HG03175 (cell line): Measurements from ENCODE around the gene LRRC37A3.
"Not testable (repeated sequence)": the region's sequence is repeated elsewhere in the genome, so short reads cannot be mapped to it uniquely, and the experiment has no call there.

ENCODE experiments used
- ATAC-seq: cut with Tn5 transposase; IDR thresholded peaks from one replicate; pipeline ENCODE4 v1.9.1; 2021; ENCODE audit warnings: mild to moderate bottlenecking, moderate library complexity; ENCODE audit not compliant: unreplicated experiment

The LRRC37A3 gene

DNA sequence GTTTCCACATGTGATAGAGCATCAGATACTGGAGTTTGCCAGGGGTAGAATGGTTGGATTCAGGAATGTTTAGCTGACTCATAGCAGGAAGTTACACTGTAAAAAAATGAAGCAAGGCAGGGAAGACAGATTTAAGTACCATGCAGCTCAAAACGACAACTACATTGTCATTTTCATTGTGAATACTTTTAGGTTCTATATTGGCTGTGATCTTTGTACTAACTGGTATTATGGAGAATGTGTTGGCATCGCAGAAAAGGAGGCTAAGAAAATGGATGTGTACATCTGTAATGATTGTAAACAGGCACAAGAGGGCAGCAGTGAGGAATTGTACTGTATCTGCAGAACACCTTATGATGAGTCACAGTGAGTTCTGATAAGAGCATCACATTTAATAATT lies 8.2 kb upstream of the LRRC37A3 start:
- peak; percentile 70 for ATAC-seq

DNA sequence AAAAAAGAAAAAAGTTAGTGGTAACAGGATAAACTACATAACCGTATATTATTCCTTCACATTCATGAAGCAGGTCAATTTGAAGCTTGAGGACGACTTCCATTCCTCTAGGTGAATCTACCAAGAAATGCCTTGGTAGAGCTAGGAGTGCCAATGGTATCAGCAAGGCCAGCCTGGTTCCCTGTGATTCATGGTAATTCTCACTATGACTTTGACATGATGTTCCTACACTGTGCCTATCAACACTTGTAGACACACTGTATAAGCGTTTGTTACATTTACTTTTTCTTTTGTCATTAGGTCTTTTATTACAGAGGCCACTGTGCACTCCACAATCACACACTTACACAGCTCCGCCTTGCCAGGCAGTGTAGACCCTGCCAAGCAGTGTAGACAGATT lies 7.2 kb upstream of the LRRC37A3 start:
- ATAC-seq, result not testable (repeated sequence)

DNA sequence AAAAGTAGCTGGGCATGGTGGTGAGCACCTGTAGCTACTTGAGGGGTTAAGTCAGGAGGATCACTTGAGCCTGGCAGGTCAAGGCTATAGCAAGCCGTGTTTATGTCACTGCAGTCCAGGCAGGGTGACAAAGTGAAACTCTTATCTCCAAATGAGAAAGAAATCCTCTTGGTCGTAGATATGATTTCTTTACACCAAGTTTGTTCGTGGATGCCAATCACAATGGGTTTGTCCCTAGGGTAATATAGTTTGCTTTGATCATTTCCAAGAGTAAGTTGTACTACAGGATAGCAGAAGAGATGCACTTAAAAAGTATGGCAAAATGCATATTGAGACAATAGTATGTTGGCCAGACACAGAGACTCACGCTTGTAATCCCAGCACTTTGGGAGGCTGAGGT lies 6.0 kb upstream of the LRRC37A3 start:
- ATAC-seq, result not testable (repeated sequence)

DNA sequence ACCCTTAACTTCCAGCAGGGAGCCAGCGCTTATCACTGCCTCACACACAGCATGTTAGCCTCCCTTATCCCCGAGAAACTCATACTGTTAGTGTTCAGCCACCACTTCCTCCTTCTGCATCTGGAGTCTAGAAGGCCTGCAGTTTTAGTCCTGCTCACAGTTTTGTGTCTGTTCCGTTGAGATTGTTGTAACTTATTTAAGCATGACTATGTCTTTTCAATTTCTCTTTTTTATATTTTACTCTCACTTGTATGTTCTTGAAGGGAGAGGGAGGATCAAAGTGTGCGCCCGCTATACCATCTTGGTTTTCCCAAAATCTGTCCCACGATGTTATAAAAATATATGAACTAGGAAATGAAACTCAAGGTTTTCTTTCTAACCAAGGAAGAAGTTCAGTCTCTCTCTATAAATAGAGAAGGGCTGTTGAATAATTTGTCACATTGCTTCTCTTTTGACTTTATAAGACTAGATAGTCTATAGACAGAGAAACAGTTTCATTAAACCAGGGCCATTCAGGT lies 3.8 kb upstream of the LRRC37A3 start:
- ATAC-seq, result peak; percentile 27

DNA sequence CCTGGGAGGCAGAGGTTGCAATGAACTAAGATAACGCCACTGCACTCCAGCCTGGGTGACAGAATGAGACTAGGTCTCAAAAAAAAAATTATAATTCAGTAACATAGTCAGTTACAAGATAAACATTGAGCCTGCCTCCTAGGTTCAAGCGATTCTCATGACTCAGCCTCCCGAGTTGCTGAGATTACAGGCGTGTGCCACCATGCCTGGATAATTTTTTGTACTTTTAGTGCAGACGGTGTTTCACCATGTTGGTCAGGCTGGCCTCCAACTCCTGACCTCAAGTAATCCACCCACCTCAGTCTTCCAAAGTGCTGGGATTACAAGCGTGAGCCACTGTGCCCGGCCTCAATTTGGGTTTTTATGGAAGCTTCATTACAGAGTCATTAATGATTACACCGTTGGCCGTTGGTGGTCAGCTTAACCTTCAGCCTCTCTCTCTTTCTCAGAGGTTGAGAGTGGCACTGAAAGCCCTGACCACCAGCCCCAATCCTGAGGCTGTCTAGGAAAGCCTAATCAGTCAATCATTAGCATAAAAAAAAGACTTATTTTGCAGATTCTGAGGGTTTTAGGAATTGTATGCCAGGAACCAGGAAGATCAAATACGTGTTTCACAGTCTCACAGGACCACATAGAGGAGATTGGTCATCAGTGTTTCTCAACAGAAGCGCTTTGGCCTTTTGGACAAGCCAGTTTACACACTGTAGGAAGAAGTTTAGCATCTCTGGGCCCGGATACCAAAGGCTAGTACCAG lies 1.3 kb upstream of the LRRC37A3 start:
- ATAC-seq, result no peak

DNA sequence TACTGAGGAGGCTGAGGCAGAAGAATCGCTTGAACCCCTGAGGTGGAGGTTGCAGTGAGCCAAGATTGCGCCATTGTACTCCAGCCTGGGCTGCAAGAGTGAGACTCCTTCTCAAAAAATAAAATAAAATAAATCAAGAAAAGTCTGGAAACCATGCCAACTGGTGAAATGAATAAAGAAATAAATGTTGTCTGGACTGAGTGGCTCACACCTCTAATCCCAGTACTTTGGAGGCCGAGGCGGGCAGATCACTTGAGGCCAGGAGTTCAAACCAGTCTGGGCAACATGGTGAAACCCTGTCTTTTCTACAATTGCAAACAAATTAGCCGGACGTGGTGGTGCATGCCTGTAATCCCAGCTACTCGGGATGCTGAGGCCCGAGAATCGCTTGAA lies 744 bp upstream of the LRRC37A3 start:
- ATAC-seq, result no peak

DNA sequence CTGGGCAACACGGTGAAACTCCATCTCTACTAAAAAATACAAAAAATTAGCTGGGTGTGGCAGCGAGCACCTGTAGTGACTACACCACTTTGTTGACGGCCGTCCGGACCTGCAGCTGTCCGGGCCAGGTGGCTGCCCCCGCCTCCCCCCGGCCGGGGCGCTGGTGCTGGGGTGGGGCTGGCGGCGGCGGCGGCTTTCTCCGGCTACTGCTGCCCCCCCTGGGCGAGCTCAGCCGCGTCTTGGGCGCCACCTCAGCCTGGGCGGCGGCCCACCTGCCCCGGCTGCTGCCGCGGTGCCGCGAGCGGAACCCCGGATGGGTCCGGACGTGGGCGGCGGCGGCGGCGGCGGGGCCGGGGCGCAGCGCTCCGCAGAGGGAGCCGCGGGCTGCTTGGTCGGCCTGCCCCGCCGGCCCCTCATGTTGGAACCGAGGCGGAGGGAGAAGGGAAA lies 413 bp downstream of the LRRC37A3 start:
- ATAC-seq, result peak; percentile 55

DNA sequence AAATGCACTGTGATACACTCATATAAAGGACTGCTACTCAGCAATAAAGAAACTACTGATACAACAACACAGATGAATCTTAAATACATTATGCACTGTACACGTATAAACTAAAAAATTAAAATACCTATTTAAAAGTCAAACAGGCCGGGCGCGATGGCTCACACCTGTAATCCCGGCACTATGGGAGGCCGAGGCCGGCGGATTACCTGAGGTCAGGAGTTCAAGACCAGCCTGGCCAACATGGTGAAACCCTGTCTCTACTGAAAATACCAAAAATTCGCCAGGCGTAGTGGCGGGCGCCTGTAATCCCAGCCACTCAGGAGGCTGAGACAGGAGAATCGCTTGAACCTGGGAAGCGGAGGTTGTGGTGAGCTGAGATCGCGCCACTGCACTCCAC lies 1.7 kb downstream of the LRRC37A3 start:
- ATAC-seq, result not testable (repeated sequence)

DNA sequence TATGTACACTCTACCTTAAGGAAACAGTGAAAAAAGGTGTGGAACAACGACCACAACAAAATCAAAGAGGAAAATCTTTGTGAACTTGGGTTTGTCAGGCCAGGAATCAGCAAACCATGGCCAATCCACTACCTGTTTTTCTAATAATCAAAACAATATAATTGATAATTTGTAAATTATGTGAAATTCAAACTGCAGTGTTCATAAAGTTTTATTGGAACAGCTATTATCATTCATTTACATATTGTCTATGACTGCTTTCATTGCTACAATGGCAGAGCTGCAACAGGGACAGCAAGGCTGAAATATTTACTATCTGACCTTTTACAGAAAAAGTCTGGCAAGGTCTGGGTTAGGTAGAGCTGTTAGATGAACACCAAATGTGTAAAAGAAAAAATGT lies 4.0 kb downstream of the LRRC37A3 start:
- not testable (repeated sequence) for ATAC-seq

DNA sequence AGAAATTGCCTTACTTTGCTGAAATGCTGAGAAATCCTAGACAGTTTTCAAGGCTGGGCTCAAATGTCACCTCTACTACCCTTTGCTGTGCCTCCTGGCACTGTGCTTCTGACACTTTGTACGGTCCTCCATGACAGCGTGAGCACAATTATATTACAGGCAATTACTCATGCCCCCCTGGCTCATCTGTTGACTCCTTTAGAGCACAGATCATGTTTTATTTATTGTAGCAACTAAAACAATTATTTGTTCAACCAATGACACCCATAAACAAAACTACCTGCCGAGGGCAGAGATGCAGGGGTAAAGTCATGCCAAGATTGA lies 9.1 kb downstream of the LRRC37A3 start:
- not testable (repeated sequence) for ATAC-seq

DNA sequence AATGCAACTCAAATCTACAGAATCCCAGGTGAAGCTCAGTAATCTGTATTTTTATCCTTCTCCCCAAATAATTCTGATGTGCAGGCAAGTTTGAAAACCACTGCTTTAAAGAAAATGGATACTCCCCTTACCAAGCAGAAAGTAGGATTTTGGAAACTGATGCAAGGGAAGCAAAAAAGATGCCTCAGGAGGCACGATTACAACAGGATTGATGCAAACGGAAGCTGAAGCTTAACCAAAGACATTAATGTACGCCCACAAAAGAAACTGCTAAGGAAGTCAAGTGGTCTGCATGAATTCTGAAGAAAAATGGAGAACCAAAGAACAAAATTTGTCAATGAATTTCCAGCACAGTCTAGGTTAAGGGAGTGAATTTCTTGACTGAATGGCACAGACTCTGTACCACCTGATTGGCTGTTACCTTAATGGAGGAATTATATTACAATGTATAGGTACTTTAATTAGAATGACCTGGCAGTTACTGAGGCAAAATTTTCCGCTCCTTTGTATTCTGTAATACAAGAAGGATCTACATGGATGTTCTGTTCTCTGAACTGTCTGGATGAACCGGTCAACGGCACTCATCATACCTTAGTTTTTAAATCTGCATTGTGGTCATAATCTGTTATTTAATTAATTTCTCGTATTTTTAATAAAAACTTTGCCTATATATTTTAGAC lies 9.6 kb downstream of the LRRC37A3 start:
- not testable (repeated sequence) for ATAC-seq

DNA sequence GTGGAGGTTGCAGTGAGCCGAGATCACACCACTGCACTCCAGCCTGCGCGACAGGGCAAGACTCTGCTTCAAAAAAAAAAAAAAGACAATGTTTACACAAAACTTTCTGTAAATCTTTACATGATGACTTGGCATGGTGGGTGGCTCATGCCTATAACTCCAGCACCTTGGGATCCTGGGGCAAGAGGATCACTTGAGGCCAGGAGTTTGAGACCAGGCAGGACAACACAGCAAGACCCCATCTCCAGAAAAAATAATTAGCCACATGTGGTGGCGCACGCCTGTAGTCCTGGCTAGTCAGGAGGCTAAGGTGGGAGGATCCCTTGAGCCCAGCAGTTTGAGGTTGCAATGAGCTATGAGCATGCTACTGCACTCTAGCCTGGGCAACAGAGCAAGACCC lies 15.2 kb downstream of the LRRC37A3 start:
- not testable (repeated sequence) for ATAC-seq

DNA sequence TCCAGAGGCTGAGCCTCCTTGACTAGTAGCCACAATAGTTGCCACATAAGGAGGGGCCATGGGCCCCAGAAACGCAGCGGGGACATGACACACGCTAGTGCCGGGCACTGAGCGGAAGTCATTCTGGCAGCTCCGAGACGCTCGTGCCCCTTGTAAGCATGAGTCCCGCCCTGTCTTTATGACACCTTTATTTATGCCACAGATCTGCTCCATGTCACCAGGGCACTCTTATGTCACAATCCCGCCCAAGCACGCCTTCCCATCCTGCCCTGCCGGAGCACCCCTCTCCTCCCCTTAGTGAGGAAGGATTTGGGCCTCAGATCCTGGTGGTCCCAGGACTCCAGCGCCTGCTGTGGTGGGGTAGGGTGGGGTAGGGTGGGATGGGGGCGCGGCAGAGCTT lies 22.1 kb downstream of the LRRC37A3 start:
- not testable (repeated sequence) for ATAC-seq

DNA sequence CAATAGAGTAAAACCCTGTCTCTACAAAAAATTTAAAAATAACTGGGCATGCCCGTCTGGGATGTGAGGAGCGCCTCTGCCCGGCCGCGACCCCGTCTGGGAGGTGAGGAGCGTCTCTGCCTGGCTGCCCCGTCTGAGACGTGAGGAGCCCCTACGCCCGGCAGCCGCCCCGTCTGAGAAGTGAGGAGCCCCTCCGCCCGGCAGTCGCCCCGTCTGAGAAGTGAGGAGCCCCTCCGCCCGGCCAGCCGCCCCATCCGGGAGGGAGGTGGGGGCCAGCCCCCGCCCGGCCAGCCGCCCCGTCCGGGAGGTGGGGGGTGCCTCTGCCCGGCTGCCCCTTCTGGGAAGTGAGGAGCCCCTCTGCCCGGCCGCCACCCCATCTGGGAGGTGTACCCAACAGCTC lies 45.1 kb downstream of the LRRC37A3 start:
- ATAC-seq, result not testable (repeated sequence)

DNA sequence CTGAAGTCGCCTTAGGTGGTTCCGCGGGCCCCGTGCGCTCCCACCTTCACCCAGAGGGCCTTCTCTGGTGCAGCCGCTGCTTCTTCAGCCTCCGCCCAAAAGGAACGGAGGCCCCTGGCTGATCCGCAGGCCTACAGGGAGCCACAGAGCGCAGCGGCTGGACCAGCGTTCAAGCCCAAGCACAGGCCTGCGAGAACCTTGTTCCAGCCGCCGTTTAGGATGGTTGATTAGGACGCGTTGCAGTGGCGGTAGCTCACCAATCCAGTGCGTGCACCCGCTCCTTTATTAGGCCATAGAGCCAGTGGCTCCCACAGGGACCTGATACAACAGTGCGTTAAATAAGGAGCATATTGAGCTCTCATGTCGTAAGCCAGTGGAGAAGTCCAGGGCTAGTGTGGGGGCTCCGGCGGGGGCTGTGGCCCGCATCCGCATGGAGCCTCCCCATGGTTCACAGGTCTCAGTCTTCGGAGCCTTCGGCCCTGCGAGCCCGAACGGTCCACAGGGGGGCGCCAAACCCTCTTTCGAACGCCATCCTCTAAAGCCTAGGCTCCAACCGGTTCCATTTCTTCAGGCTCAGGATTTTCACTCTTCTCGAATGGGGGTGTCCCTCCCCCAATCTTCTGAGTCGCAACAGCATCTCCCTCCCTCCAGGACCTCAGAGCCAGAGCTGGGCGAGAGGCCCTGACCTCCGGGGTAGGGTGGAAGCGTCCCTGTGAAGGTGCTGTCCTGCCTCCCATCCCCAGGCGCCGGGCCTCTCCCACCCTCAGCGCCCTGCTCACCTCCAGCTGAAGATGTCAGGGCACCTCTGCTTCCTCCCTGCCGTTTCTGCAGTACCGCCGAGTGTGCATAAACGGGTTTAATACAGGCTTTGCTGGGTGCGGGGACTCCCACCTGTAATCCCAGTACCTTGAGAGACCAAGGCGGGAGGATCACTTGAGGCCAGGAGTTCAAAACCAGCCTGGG lies 71.5 kb downstream of the LRRC37A3 start:
- not testable (repeated sequence) for ATAC-seq

DNA sequence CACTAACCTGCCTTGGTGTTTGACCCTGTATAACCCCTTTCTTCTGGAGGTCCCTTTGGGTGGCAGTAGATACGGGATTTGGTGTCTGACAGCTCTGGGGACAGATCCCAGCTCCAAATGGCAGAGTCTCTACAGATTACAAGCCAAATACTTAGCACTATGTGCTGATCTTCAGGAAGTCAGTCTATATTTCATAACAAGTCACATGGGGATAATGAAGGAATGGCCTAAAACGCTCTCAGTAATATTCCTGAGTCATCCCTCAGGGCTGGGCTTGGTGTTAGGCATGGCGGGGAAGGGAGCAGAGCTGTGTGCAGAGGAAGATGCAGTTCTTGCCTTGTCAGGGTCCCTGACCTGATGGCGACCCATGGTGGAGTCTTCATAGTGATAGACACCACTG lies 72.4 kb downstream of the LRRC37A3 start:
- ATAC-seq, result not testable (repeated sequence)

DNA sequence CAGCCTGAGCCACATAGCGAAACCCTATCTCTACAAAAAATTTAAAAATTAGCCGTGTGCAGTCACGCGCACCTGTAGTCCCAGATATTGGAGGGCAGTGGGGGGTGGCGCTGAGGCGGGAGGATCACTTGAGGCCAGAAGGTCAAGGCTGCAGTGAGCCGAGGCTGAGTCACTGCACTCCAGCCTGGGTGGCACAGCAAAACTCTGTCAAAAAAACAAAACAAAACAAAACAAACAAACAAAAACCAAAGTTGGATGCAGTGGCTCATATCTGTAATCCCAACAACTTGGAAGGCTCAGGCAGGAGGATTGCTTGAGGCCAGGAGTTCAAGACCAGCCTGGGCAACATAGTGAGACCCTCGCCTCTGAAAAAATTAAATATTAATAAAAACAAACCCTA lies 75.4 kb downstream of the LRRC37A3 start:
- not testable (repeated sequence) for ATAC-seq

DNA sequence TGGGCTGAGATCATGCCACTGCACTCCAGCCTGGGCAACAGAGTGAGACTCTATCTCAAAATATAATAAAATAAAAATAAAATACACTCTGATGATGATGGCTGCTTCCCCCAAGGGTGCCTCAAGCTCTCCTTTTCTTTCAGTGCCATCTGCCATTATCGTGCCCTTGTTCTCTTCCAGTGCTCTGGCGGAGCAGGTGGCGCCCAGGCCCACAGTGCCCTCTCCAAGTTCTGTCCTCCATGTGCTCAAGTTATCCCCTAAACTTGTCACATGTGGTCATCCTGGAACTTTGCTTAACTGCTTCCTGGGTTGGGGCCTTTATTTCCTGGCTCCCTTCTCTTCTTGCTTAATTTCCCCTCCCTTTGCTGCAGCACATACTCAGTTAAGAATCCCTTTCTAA lies 76.4 kb downstream of the LRRC37A3 start:
- not testable (repeated sequence) for ATAC-seq

DNA sequence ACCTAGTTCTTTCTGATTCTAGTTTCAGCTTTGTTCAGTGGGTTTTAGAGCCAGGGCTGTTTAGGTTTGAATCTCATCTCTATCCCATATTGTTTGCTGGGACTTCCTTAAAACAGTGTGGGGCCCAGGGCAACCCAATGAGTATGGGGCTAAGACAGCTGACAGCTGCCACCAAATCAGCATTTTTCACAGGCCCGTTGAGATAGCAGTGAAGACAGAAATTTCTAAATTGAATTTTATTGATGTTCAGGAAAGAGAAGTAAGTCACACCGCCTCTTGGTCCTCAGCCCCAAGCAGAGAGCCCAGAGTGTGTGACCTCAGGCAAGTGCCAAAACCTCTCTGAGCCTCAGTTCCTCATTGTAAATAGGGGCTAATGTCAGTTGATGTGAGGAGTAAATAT lies 78.3 kb downstream of the LRRC37A3 start:
- not testable (repeated sequence) for ATAC-seq

DNA sequence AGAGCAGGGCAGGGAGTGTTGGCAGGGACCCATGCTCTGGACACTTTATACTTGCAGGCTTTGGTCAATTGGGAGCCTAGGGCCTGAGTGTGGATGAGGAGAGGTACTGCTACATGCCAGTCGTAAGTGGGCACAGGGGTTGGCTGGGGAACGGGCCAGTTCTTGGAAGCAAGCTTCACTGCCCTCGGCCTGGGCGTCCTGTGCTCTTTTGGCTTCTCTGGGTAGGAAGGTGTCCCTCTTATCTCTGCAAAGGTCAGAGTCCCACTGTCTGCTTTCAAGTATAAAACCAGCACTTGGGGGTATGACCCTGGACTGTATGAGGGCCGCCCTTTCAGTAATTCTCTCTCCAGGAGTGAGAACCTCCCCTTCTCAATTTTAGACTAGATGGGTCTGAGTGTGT lies 80.8 kb downstream of the LRRC37A3 start:
- ATAC-seq, result not testable (repeated sequence)
